Measurements from ENCODE around the gene CCDC39. TPM values are rescaled to one million over a fixed set of nuclear protein-coding genes. Genes with fewer than 3 reads are reported as not detected.
"Not testable (repeated sequence)": the region's sequence is repeated elsewhere in the genome, so short reads cannot be mapped to it uniquely, and the experiment has no call there.

CCDC39 gene
- total and polyA plus RNA-seq, 9 of the 15 experiments (the other 6 are each of a cell fraction or from before 2014, with no cell fraction given): not detected

- CTCF ChIA-PET (ENCODE audit: low intra/inter-chr PET ratio): not testable (repeated sequence)
These were observed 85.7 kb downstream of the CCDC39 start for GRCh38 chr3:180593631-180594030.

DNA sequence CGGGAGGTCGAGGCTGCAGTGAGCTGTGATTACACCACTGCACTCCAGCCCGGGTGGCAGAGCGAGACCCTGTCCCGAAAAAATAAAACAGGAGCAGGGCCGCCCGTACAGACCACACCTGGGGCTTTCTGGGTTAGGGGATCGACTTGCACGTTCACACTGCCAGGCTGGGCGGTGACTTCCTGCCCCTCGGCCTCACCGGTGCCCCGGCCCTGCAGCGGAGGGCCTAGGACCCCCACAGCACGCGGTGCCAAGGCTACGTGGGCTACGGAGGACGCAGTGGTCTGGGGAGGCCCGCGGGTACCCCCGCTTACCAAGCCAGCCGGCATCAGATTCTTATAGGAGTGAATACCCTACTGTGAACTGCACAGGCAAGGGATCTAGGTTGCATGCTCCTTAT lies 88.9 kb downstream of the CCDC39 start:
- Histone ChIP-seq H3K4me1 (replicated peaks in 1 of 2; ENCODE audit: control insufficient read depth in 2 of 2, insufficient read depth in 2 of 2, low read length in 2 of 2) (no peaks in the 10 kb centered on the region), H4K20me1 (replicated peaks; ENCODE audit: control insufficient read depth, insufficient read depth, low read length) (no peaks in the 10 kb centered on the region), H3K27ac (ENCODE audit: extremely low read depth, low read depth, low read length) (no peak overlapping the region), H3K9ac (ENCODE audit: insufficient read depth in 1 of 2, low read depth in 2 of 2, low read length in 2 of 2) (no peak overlapping the region), H3K79me2 (ENCODE audit: control insufficient read depth, insufficient read depth, low read length) (no peaks in the 10 kb centered on the region), H3K9me1 (ENCODE audit: control insufficient read depth, insufficient read depth, low read length) (no peaks in the 10 kb centered on the region), H3K4me2 (ENCODE audit: insufficient read depth, low read length) (no peak overlapping the region), H3K4me3 (no peak overlapping the region), H3K36me3 (ENCODE audit: control insufficient read depth, insufficient read depth, low read length) (no peaks in the 10 kb centered on the region), H3K9me3 (replicated peaks; ENCODE audit: control insufficient read depth, insufficient read depth, low read depth, low read length) (no peaks in the 10 kb centered on the region), H3K27me3 (ENCODE audit: control insufficient read depth in 2 of 2, insufficient read depth in 2 of 2, low read length in 2 of 2) (peaks cover 0 to 3% of the 10 kb centered on the region in 2 experiments; a peak in 1 of 5 replicates), H2AFZ (ENCODE audit: low read depth, low read length) (no peak overlapping the region)
- in situ Hi-C loops (cut with MboI): no loop called here
- no peak for DNase-seq (ENCODE audit: extremely low read depth in 1 of 4, low spot score in 3 of 4)
- no TSS peak for BruUV-seq (replicated peaks)
- POLR2A ChIA-PET: no interaction called here
- intact Hi-C loops (cut with micrococcal nuclease): no loop called here
- no peak for ATAC-seq
- CTCF ChIA-PET (ENCODE audit: low intra/inter-chr PET ratio): no interaction called here
- 1% methylated on average over 20 of the region's 23 CpGs for WGBS (ENCODE audit: insufficient coverage, low coverage, missing lambda C conversion rate)
- FAIRE-seq: no peak
- TF ChIP-seq ZKSCAN3 (CRISPR knock-in tag; IDR thresholded peaks at IDR 0.05) (no peak), TEAD1 (CRISPR knock-in tag; IDR thresholded peaks at IDR 0.05) (no peak), C11orf30 (IDR thresholded peaks at IDR 0.05; ENCODE audit: low read depth) (no peak), ZNF444 (CRISPR knock-in tag; IDR thresholded peaks at IDR 0.05) (no peak), KLF6 (CRISPR knock-in tag; IDR thresholded peaks at IDR 0.05; ENCODE audit: borderline replicate concordance) (no peak), TFAP4 (CRISPR knock-in tag; IDR thresholded peaks at IDR 0.05; ENCODE audit: borderline replicate concordance) (no peak), EP300 (IDR thresholded peaks at IDR 0.05; ENCODE audit: low read length) (no peak), PYGO2 (tag; IDR thresholded peaks at IDR 0.05) (no peak), PURB (CRISPR knock-in tag; IDR thresholded peaks at IDR 0.05; ENCODE audit: low read depth) (no peak), POLR3G (IDR thresholded peaks at IDR 0.05; ENCODE audit: extremely low read depth, insufficient read length, insufficient replicate concordance) (no peak), XRCC5 (IDR thresholded peaks at IDR 0.05; ENCODE audit: low read depth, low read length) (no peak)
- TF ChIP-seq, protein P1, sequence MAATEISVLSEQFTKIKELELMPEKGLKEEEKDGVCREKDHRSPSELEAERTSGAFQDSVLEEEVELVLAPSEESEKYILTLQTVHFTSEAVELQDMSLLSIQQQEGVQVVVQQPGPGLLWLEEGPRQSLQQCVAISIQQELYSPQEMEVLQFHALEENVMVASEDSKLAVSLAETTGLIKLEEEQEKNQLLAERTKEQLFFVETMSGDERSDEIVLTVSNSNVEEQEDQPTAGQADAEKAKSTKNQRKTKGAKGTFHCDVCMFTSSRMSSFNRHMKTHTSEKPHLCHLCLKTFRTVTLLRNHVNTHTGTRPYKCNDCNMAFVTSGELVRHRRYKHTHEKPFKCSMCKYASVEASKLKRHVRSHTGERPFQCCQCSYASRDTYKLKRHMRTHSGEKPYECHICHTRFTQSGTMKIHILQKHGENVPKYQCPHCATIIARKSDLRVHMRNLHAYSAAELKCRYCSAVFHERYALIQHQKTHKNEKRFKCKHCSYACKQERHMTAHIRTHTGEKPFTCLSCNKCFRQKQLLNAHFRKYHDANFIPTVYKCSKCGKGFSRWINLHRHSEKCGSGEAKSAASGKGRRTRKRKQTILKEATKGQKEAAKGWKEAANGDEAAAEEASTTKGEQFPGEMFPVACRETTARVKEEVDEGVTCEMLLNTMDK (IDR thresholded peaks at IDR 0.05; ENCODE audit: borderline replicate concordance, insufficient read depth, low read depth, low read length, poor library complexity, severe bottlenecking): no peak

More at GRCh38 chr3:180593631-180594030, 85.7 kb downstream of the CCDC39 start:
- H3K79me2 ChIP-seq (ENCODE audit: control insufficient read depth, insufficient read depth, low read length); H3K4me3 ChIP-seq; H3K9ac ChIP-seq (ENCODE audit: insufficient read depth in 1 of 2, low read depth in 2 of 2, low read length in 2 of 2); H3K4me2 ChIP-seq (ENCODE audit: insufficient read depth, low read length); DNase-seq (ENCODE audit: extremely low read depth in 1 of 4, low spot score in 3 of 4); ATAC-seq; in situ Hi-C loops (cut with MboI); POLR2A ChIA-PET; H3K9me3 ChIP-seq (replicated peaks; ENCODE audit: control insufficient read depth, insufficient read depth, low read depth, low read length); H3K4me1 ChIP-seq (replicated peaks in 1 of 2; ENCODE audit: control insufficient read depth in 2 of 2, insufficient read depth in 2 of 2, low read length in 2 of 2); BruUV-seq (replicated peaks); H2AFZ ChIP-seq (ENCODE audit: low read depth, low read length); H4K20me1 ChIP-seq (replicated peaks; ENCODE audit: control insufficient read depth, insufficient read depth, low read length); H3K27me3 ChIP-seq (ENCODE audit: control insufficient read depth in 2 of 2, insufficient read depth in 2 of 2, low read length in 2 of 2); intact Hi-C loops (cut with micrococcal nuclease); FAIRE-seq; H3K9me1 ChIP-seq (ENCODE audit: control insufficient read depth, insufficient read depth, low read length); H3K36me3 ChIP-seq (ENCODE audit: control insufficient read depth, insufficient read depth, low read length); H3K27ac ChIP-seq (ENCODE audit: extremely low read depth, low read depth, low read length): not testable (repeated sequence)
- 31% methylated on average over 7 of the region's 7 CpGs for WGBS (ENCODE audit: insufficient coverage, low coverage, missing lambda C conversion rate)

All from K562 (cell line).